Fibroblast of mammary gland (primary cell): Measurements from ENCODE around the gene DDX4.
A peak's percentile ranks its signal among the peaks of the same experiment; 100 is the strongest.

ENCODE experiments used
- DNase-seq: peaks from one replicate; pipeline ENCODE4 v3.0.0-alpha.2; 2010; ENCODE audit warnings: low read depth
- H3K4me3 ChIP-seq: 2 replicates; pipeline ENCODE4 v1.5.1; 2011; ENCODE audit warnings: low read depth, mild to moderate bottlenecking, low read length, moderate library complexity; ENCODE audit not compliant: control insufficient read depth
- CTCF ChIP-seq: conservative IDR thresholded peaks from 2 replicates; pipeline ENCODE4 v1.5.1; 2011; ENCODE audit warnings: low read depth, low read length, inconsistent platforms; ENCODE audit not compliant: control insufficient read depth, insufficient read depth

The DDX4 gene

GRCh38 chr5:55853818-55854217 lies 116.0 kb downstream of the DDX4 start:
- TF ChIP-seq CTCF, result no peak

GRCh38 chr5:55855509-55855908 lies 117.6 kb downstream of the DDX4 start:
- TF ChIP-seq CTCF, result peak; percentile 9
- peak; percentile 10 for DNase-seq
- H3K4me3 ChIP-seq, result no peak overlapping the region

More at GRCh38 chr5:55853818-55854217, 116.0 kb downstream of the DDX4 start:
- no peak overlapping the region for H3K4me3 ChIP-seq
- peak; percentile 82 for DNase-seq

DNA sequence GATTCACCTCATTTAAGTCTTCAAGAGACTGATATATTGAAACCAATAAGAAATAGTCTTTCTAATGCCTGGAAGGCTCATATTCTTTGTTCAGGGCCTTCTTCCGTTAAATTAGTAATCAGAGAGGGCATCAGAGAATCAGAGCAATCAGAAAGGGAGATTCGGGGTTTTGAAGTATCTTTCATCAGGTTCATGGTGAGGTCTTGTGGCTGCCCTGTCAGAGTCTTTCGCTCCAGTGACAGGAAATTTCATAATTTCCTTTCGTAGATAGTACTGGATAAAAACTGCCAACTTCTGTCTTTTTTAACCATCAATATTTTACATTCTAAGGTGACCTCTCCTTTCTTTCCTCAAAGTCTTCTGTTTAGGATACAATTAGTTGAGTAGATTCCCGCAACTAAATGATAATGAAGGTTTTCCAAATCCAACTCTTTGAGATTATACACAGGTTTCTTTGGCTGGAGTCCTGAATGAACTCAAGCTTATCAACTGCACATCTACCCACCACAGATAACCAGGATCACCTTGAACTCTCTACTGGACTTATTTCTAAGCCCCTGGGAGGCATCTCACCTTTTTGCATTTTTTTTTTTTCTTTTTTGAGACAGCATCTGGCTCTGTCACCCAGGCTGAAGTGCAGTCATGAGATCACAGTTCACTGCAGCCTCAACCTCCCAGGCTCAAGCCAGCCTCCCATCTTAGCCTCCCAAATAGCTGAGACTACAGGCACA lies 118.8 kb downstream of the DDX4 start:
- H3K4me3 ChIP-seq, result no peak overlapping the region
- no peak for DNase-seq
- no peak for TF ChIP-seq CTCF

DNA sequence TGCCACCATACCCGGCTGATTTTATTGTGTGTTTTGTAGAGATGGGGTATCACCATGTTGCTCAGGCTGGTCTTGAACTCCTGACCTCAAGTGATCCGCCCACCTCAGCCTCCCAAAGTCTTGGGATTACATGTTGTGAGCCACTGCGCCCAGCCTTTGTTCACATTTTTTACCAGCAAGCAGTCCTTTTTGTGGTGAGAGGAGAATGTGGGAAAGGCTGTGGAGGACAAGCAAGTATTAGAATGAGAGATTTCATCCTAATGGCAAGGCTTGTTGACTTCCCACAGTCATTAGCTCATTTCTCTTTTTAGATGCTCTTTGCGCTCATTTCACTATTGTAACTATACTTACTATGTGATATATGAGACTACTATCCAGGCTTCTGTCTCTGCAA lies 119.4 kb downstream of the DDX4 start:
- no peak for DNase-seq
- no peak for TF ChIP-seq CTCF

GRCh38 chr5:55858104-55858503 lies 120.2 kb downstream of the DDX4 start:
- no peak for TF ChIP-seq CTCF
- DNase-seq, result no peak
- H3K4me3 ChIP-seq, result no peak overlapping the region

More for the DNA sequence above, 119.4 kb downstream of the DDX4 start:
- no peak overlapping the region for H3K4me3 ChIP-seq

GRCh38 chr5:55860288-55860687 lies 122.4 kb downstream of the DDX4 start:
- DNase-seq, result no peak
- H3K4me3 ChIP-seq, result no peak overlapping the region
- no peak for TF ChIP-seq CTCF

DNA sequence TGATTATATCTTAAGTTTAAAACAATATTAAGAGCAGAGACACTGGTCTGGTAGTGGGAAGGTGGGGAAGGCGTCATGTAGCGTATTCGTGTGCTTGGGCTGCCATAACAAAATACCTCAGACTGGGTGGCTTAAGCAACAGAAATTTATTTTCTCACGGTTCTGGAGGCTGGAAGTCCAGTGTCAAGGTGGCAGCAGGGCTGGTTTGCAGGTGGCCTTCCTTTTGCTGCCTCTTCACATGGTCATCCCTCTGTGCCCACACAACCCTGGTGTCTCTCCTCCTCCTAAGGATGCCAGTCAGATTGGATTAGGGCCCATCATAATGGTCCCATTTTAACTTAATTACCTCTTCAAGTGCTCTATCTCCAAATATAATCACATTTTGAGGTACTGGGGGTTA lies 122.8 kb downstream of the DDX4 start:
- DNase-seq, result no peak
- no peak for TF ChIP-seq CTCF
- no peak overlapping the region for H3K4me3 ChIP-seq
